SU-DHL-6 (cell line): ENCODE measurements around the gene PDGFD.

Source experiments
- H2AFZ ChIP-seq: fragments of 200-600 bp; sonication (generic); 2 replicates; pipeline ENCODE4 v1.6.1; 2014; ENCODE audit warnings: low read depth, mild to moderate bottlenecking, moderate library complexity, mixed read lengths, antibody characterized with exemption, low read length; ENCODE audit not compliant: severe bottlenecking
- H3F3A ChIP-seq: fragments of 200-600 bp; shearing (Covaris generic); 2 replicates; pipeline ENCODE4 v1.6.0; 2016; ENCODE audit warnings: antibody characterized with exemption, mild to moderate bottlenecking; ENCODE audit not compliant: insufficient read depth
- H3K27ac ChIP-seq: fragments of 200-600 bp; sonication (generic); 2 replicates; pipeline ENCODE4 v1.5.1; 2016; ENCODE audit warnings: low read depth, mild to moderate bottlenecking, low read length, moderate library complexity, mixed read lengths
- H3K27me3 ChIP-seq: fragments of 200-600 bp; sonication (generic), shearing (Covaris generic); 2 replicates; pipeline ENCODE4 v1.6.0; 2014; ENCODE audit warnings: mild to moderate bottlenecking, low read length
- H3K36me3 ChIP-seq: fragments of 200-600 bp; sonication (generic); 2 replicates; pipeline ENCODE4 v1.6.1; 2014; ENCODE audit warnings: mild to moderate bottlenecking, low read length, mixed read lengths
- H3K4me2 ChIP-seq: fragments of 300-600, 200-600 bp; shearing (Covaris generic), sonication (generic); 2 replicates; pipeline ENCODE4 v1.6.0; 2014; ENCODE audit warnings: low read length, low read depth, mild to moderate bottlenecking; ENCODE audit not compliant: poor library complexity, severe bottlenecking
- H3K4me3 ChIP-seq: fragments of 200-600 bp; sonication (generic); 2 replicates; pipeline ENCODE4 v1.5.1; 2014; ENCODE audit warnings: antibody characterized with exemption, low read length, mild to moderate bottlenecking, mixed read lengths; ENCODE audit not compliant: insufficient read depth, poor library complexity, severe bottlenecking
- H3K79me2 ChIP-seq: fragments of 200-600 bp; sonication (generic); 2 replicates; pipeline ENCODE4 v1.6.1; 2014; ENCODE audit warnings: mild to moderate bottlenecking, low read length, moderate library complexity; ENCODE audit not compliant: insufficient read depth
- H3K9ac ChIP-seq: fragments of 200-600 bp; sonication (generic); 2 replicates; pipeline ENCODE4 v1.7.0; 2014; ENCODE audit warnings: mild to moderate bottlenecking, low read length
- H3K9me2 ChIP-seq: fragments of 200-600 bp; sonication (generic); replicated peaks from 2 replicates; pipeline ENCODE4 v1.6.1; 2014; ENCODE audit warnings: low read length; ENCODE audit not compliant: insufficient read depth
- H3K9me3 ChIP-seq: fragments of 200-600 bp; sonication (generic); 2 replicates; pipeline ENCODE4 v1.6.1; 2014; ENCODE audit warnings: low read length, mixed read lengths; ENCODE audit not compliant: insufficient read depth
- H4K20me1 ChIP-seq: fragments of 200-600 bp; sonication (generic); 2 replicates; pipeline ENCODE4 v1.6.1; 2014; ENCODE audit warnings: low read depth, mild to moderate bottlenecking, antibody characterized with exemption, low read length, moderate library complexity, mixed read lengths
- CTCF ChIP-seq: fragments of 200-600 bp; sonication (generic); IDR thresholded peaks from one replicate; pipeline ENCODE4 v1.5.1; 2017; ENCODE audit warnings: antibody characterized with exemption, mild to moderate bottlenecking, low read length, moderate library complexity; ENCODE audit not compliant: insufficient read depth, poor library complexity, severe bottlenecking
- EZH2phosphoT487 ChIP-seq: fragments of 200-600 bp; sonication (generic), shearing (Covaris generic); conservative IDR thresholded peaks from 2 replicates; pipeline ENCODE4 v1.6.1; 2018; ENCODE audit warnings: mild to moderate bottlenecking, antibody characterized with exemption, low read length, moderate library complexity, mixed read lengths

The PDGFD gene

GRCh38 chr11:103995896-103996295 lies 168.1 kb downstream of the PDGFD start:
- Histone ChIP-seq H3F3A (no peaks in the 10 kb centered on the region), H3K9ac (no peak overlapping the region), H3K27me3 (no peaks in the 10 kb centered on the region), H2AFZ (no peak overlapping the region), H3K79me2 (no peaks in the 10 kb centered on the region), H3K36me3 (peaks cover 9% of the 10 kb centered on the region; the same call in 1 of the 2 replicates), H3K9me2 (no peaks in the 10 kb centered on the region), H3K4me3 (no peak overlapping the region), H4K20me1 (no peaks in the 10 kb centered on the region), H3K4me2 (no peak overlapping the region), H3K9me3 (no peaks in the 10 kb centered on the region), H3K27ac (no peak overlapping the region)
- no peak for TF ChIP-seq CTCF
- TF ChIP-seq EZH2phosphoT487, result no peak

GRCh38 chr11:103994518-103994917 lies 169.4 kb downstream of the PDGFD start:
- no peaks in the 10 kb centered on the region for H3K9me3 ChIP-seq
- H3K79me2 ChIP-seq, result no peaks in the 10 kb centered on the region
- H3K27ac ChIP-seq, result no peak overlapping the region
- H3K4me3 ChIP-seq, result no peak overlapping the region
- H3F3A ChIP-seq, result no peaks in the 10 kb centered on the region
- TF ChIP-seq CTCF (no peak), EZH2phosphoT487 (no peak)
- H3K27me3 ChIP-seq, result no peaks in the 10 kb centered on the region
- peaks cover 9% of the 10 kb centered on the region; the same call in 1 of the 2 replicates for H3K36me3 ChIP-seq
- no peak overlapping the region for H2AFZ ChIP-seq
- no peak overlapping the region for H3K9ac ChIP-seq
- no peaks in the 10 kb centered on the region for H4K20me1 ChIP-seq
- no peaks in the 10 kb centered on the region for H3K9me2 ChIP-seq
- no peak overlapping the region for H3K4me2 ChIP-seq

- peaks cover 9% of the 10 kb centered on the region; the same call in 1 of the 2 replicates for H3K36me3 ChIP-seq
- no peak overlapping the region for H3K4me3 ChIP-seq
- H3K27ac ChIP-seq, result no peak overlapping the region
- H3F3A ChIP-seq, result no peaks in the 10 kb centered on the region
- TF ChIP-seq EZH2phosphoT487, result no peak
- no peak for TF ChIP-seq CTCF
- H3K27me3 ChIP-seq, result no peaks in the 10 kb centered on the region
- no peak overlapping the region for H3K9ac ChIP-seq
- no peak overlapping the region for H3K4me2 ChIP-seq
- no peaks in the 10 kb centered on the region for H3K9me3 ChIP-seq
- H3K79me2 ChIP-seq, result no peaks in the 10 kb centered on the region
- H4K20me1 ChIP-seq, result no peaks in the 10 kb centered on the region
- H3K9me2 ChIP-seq, result no peaks in the 10 kb centered on the region
- H2AFZ ChIP-seq, result no peak overlapping the region
These were observed 169.9 kb downstream of the PDGFD start for GRCh38 chr11:103994094-103994493.

- H3K27me3 ChIP-seq, result no peaks in the 10 kb centered on the region
- H3K9me2 ChIP-seq, result no peaks in the 10 kb centered on the region
- H3K9me3 ChIP-seq, result no peaks in the 10 kb centered on the region
- H3K4me3 ChIP-seq, result no peak overlapping the region
- no peaks in the 10 kb centered on the region for H4K20me1 ChIP-seq
- H3K27ac ChIP-seq, result no peak overlapping the region
- H3K9ac ChIP-seq, result no peak overlapping the region
- H2AFZ ChIP-seq, result no peak overlapping the region
- no peaks in the 10 kb centered on the region for H3K79me2 ChIP-seq
- peaks cover 9% of the 10 kb centered on the region; the same call in 1 of the 2 replicates for H3K36me3 ChIP-seq
- no peak overlapping the region for H3K4me2 ChIP-seq
- TF ChIP-seq CTCF (no peak), EZH2phosphoT487 (no peak)
- no peaks in the 10 kb centered on the region for H3F3A ChIP-seq
These were observed 170.4 kb downstream of the PDGFD start for GRCh38 chr11:103993507-103993906.
